ENCODE measurements around the gene CFAP119.

CFAP119 gene

DNA sequence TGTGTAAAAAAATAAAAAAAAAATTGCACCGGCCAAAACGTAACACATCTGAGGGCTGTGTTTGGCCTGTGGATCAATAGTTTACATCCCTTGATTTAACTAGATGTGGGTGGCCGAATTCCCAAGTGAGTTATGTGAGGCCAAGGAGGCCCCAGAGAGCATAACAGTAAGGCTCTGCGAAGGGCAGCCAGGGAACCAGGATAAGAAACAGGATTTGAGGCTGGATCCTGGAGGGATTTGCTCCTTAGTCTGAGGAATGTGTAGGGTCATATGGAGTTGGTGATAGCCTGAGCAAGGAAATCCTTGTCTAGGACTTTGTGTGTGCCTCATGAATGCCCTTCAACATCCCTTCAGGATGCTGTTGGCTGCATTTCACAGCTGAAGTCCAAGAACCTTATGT is 11.7 kb downstream of the CFAP119 start:
- peaks cover 25% of the 10 kb centered on the region for H3K4me1 ChIP-seq (ENCODE audit: insufficient read depth, low read length)
- peaks cover 43% of the 10 kb centered on the region for H3K36me3 ChIP-seq (ENCODE audit: insufficient read depth, low read length)
- 0 out of 2 replicates have a peak overlapping the region, but pooled peaks have one; percentile 67 for H3K4me2 ChIP-seq (ENCODE audit: insufficient read depth, low read length)
- H2AFZ ChIP-seq (ENCODE audit: low read depth, low read length): no peak overlapping the region
- ATAC-seq (ENCODE audit: insufficient read depth, low read depth): no peak
- H3K79me2 ChIP-seq (ENCODE audit: insufficient read depth, low read length): peaks cover 27% of the 10 kb centered on the region
- H4K20me1 ChIP-seq (ENCODE audit: insufficient read depth, low read length): peaks cover 7% of the 10 kb centered on the region; the same call in 1 of the 2 replicates
- no peaks in the 10 kb centered on the region for H3K27me3 ChIP-seq (ENCODE audit: insufficient read depth, low read length, poor library complexity)
- TF ChIP-seq, protein P1, sequence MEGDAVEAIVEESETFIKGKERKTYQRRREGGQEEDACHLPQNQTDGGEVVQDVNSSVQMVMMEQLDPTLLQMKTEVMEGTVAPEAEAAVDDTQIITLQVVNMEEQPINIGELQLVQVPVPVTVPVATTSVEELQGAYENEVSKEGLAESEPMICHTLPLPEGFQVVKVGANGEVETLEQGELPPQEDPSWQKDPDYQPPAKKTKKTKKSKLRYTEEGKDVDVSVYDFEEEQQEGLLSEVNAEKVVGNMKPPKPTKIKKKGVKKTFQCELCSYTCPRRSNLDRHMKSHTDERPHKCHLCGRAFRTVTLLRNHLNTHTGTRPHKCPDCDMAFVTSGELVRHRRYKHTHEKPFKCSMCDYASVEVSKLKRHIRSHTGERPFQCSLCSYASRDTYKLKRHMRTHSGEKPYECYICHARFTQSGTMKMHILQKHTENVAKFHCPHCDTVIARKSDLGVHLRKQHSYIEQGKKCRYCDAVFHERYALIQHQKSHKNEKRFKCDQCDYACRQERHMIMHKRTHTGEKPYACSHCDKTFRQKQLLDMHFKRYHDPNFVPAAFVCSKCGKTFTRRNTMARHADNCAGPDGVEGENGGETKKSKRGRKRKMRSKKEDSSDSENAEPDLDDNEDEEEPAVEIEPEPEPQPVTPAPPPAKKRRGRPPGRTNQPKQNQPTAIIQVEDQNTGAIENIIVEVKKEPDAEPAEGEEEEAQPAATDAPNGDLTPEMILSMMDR (IDR thresholded peaks at IDR 0.05; ENCODE audit: borderline replicate concordance, extremely low read depth, low read length, poor library complexity, severe bottlenecking): no peak
- TF ChIP-seq EZH2 (IDR thresholded peaks at IDR 0.05; ENCODE audit: borderline replicate concordance, low read depth, low read length, severe bottlenecking): no peak
- H3K9me3 ChIP-seq (ENCODE audit: insufficient read depth, low read length, severe bottlenecking): no peaks in the 10 kb centered on the region
- H3K27ac ChIP-seq (ENCODE audit: low read length): no peak overlapping the region
- DNase-seq: no peak
- no peak overlapping the region for H3K9ac ChIP-seq (ENCODE audit: low read depth, low read length)
- peak overlapping the region in 1 of 2 experiments; percentile 96; a peak in 1 of 4 replicates for H3K4me3 ChIP-seq (ENCODE audit: low read depth in 1 of 2, low read length in 2 of 2)

DNA sequence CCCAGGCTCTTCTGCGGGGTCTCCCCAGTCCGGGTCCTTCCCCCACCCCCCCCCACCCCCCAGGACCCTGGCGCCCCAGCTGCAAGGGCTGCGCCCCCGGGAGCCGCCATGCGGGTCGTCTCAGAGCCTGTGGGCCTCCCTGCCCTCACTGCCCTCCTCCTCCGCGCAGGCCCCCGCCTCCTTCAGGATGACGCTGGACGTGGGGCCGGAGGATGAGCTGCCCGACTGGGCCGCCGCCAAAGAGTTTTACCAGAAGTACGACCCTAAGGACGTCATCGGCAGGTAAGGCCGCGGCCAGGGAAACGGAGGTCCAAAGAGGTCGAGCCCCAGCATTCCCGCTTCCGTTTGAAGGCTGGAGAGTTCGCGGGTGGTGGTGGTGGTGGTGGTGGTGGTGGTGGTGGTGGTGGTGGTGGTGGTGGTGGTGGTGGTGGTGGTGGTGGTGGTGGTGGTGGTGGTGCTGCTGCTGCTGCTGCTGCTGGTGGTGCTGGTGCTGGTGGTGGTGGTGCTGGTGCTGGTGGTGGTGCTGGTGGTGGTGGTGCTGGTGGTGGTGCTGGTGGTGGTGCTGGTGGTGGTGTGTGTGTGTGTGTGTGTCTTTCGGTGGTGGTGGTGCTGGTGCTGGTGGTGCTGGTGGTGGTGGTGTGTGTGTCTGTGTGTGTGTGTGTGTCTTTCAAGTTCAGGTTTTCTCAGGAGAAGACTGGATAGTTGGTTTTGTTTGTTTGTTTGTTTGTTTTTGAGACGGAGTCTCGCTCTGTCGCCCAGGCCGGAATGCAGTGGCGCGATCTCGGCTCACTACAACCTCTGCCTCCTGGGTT is 13.0 kb downstream of the CFAP119 start:
- no peak for ATAC-seq (ENCODE audit: insufficient read depth, low read depth)

DNA sequence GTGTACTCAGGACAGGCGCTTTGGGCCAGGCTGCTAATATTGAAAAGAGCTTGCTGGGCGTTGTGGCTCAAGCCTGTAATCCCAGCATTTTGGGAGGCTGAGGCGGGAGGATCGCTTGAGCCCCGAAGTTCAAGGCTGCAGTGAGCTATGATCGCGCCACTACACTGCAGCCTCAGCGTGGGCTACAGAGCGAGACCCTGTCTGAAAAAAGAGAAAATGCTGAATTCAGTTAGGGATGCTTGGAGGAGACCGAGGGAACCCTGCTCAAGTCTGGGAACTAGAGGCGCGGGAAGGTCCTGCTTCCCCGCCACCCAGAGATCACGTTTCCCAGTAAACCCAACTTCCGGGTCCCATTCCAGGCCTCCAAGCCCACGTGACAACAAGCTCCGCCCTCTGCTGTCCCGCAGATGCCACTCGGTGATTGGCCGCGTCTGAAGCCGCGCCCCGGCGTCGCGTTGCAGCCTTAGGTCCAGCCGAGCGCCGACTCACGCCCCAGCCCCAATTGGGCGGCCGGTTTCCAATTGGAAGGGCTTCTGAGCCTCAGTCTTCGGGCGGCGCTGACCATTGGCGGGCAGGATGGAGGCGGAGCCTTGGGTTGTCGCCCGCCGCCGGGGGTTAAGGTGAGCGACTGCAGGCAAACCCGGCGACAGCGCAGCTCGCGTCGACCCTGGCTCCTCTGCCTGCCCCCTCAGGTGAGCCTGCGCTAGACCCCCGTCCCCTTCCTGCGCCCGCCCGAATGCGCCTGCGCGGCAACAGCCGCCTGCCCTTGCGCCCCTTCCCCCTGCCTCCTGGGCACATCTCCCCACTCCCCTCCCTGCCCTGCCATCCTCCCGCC is 13.8 kb downstream of the CFAP119 start, which contains the start of gene PHKG2:
Gene PHKG2 (plus strand): TSS at position 627 of the 835 bp plus-strand sequence. CDS start 396 bp downstream, outside the sequence.
- Histone ChIP-seq H4K20me1 (ENCODE audit: insufficient read depth, low read length) (peaks cover 7% of the 10 kb centered on the region; the same call in 1 of the 2 replicates), H3K36me3 (ENCODE audit: insufficient read depth, low read length) (peaks cover 39% of the 10 kb centered on the region), H3K79me2 (ENCODE audit: insufficient read depth, low read length) (peaks cover 27% of the 10 kb centered on the region), H3K27ac (ENCODE audit: low read length) (peak within 1 kb of the TSS; percentile 74), H3K4me1 (ENCODE audit: insufficient read depth, low read length) (peaks cover 25% of the 10 kb centered on the region), H3K27me3 (ENCODE audit: insufficient read depth, low read length, poor library complexity) (no peaks in the 10 kb centered on the region), H3K4me3 (ENCODE audit: low read depth in 1 of 2, low read length in 2 of 2) (peak within 1 kb of the TSS; percentile 86 to 96; a peak in 3 of 4 replicates), H2AFZ (ENCODE audit: low read depth, low read length) (peak within 1 kb of the TSS; percentile 78), H3K4me2 (ENCODE audit: insufficient read depth, low read length) (peak within 1 kb of the TSS; percentile 67), H3K9me3 (ENCODE audit: insufficient read depth, low read length, severe bottlenecking) (no peaks in the 10 kb centered on the region), H3K9ac (ENCODE audit: low read depth, low read length) (peak within 1 kb of the TSS; percentile 58)
- ATAC-seq (ENCODE audit: insufficient read depth, low read depth): peak; percentile 98
- DNase-seq: peak; percentile 99
- TF ChIP-seq EZH2 (IDR thresholded peaks at IDR 0.05; ENCODE audit: borderline replicate concordance, low read depth, low read length, severe bottlenecking): no peak
- TF ChIP-seq, protein P1 (IDR thresholded peaks at IDR 0.05; ENCODE audit: borderline replicate concordance, extremely low read depth, low read length, poor library complexity, severe bottlenecking): no peak

More for the DNA sequence above, 13.0 kb downstream of the CFAP119 start:
- H3K9me3 ChIP-seq (ENCODE audit: insufficient read depth, low read length, severe bottlenecking): no peaks in the 10 kb centered on the region
- H3K4me2 ChIP-seq (ENCODE audit: insufficient read depth, low read length): peak overlapping the region; percentile 67
- peaks cover 7% of the 10 kb centered on the region; the same call in 1 of the 2 replicates for H4K20me1 ChIP-seq (ENCODE audit: insufficient read depth, low read length)
- H3K36me3 ChIP-seq (ENCODE audit: insufficient read depth, low read length): peaks cover 41% of the 10 kb centered on the region
- no peaks in the 10 kb centered on the region for H3K27me3 ChIP-seq (ENCODE audit: insufficient read depth, low read length, poor library complexity)
- peak overlapping the region; percentile 72; the same call in 1 of the 2 replicates for H3K27ac ChIP-seq (ENCODE audit: low read length)
- H3K79me2 ChIP-seq (ENCODE audit: insufficient read depth, low read length): peaks cover 27% of the 10 kb centered on the region
- no peak for TF ChIP-seq EZH2 (IDR thresholded peaks at IDR 0.05; ENCODE audit: borderline replicate concordance, low read depth, low read length, severe bottlenecking)
- peak overlapping the region; percentile 58 for H3K9ac ChIP-seq (ENCODE audit: low read depth, low read length)
- DNase-seq: no peak
- H3K4me1 ChIP-seq (ENCODE audit: insufficient read depth, low read length): peaks cover 25% of the 10 kb centered on the region
- H2AFZ ChIP-seq (ENCODE audit: low read depth, low read length): peak overlapping the region; percentile 71
- peak overlapping the region; percentile 86 to 96; a peak in 3 of 4 replicates for H3K4me3 ChIP-seq (ENCODE audit: low read depth in 1 of 2, low read length in 2 of 2)
